Right lobe of liver (tissue), 6 donors: ENCODE results near the gene MLIP. TPM values are rescaled to one million over a fixed set of nuclear protein-coding genes. Genes with fewer than 3 reads are reported as not detected.
A peak's percentile ranks its signal among the peaks of the same experiment; 100 is the strongest.

ENCODE experiments used
- ATAC-seq, 4 donors: fragments of 200-7000 bp; cut with Tn5 transposase; one replicate each; pipeline ENCODE4 v1.9.1; 2020; ENCODE audit warnings: mild to moderate bottlenecking in 4 of 4, moderate library complexity in 4 of 4
- DNase-seq, 3 donors: peaks; one replicate each; pipeline ENCODE4 v3.0.0-alpha.2; 2020
- H3K27ac ChIP-seq, 3 donors: fragments of 200-600 bp; one replicate each; pipeline ENCODE4 v1.8.0; 2022
- H3K27me3 ChIP-seq, 2 donors: fragments of 200-600 bp; one replicate each; pipeline ENCODE4 v1.8.0; 2022
- H3K36me3 ChIP-seq, 4 donors: fragments of 200-600 bp; sonication (generic) in 1 of 4; one replicate each; pipeline versions ENCODE4 v1.5.1 to v1.8.0; 2017 to 2022; ENCODE audit warnings: control low read depth in 1 of 4
- H3K4me1 ChIP-seq, 4 donors: fragments of 200-600 bp; sonication (generic) in 1 of 4; one replicate each; pipeline versions ENCODE4 v1.5.1 to v1.8.0; 2017 to 2022; ENCODE audit warnings: control low read depth in 1 of 4
- H3K4me3 ChIP-seq, 3 donors: fragments of 200-600 bp; one replicate each; pipeline ENCODE4 v1.8.0; 2022
- H3K9me3 ChIP-seq, 4 donors: fragments of 200-600 bp; sonication (generic) in 1 of 4; one replicate each; pipeline versions ENCODE4 v1.5.1 to v1.8.0; 2017 to 2022; ENCODE audit warnings: control low read depth in 1 of 4
- CTCF ChIP-seq, 4 donors: fragments of 200-600 bp in 3 of 4; fragments of 450-650 bp in 1 of 4; IDR thresholded peaks; one replicate each; pipeline versions ENCODE4 v1.5.1 to v1.8.0; 2016 to 2022; ENCODE audit warnings: antibody characterized with exemption in 4 of 4, mild to moderate bottlenecking in 2 of 4
- POLR2A ChIP-seq: fragments of 450-650 bp; IDR thresholded peaks from one replicate; pipeline ENCODE4 v1.6.1; 2017; ENCODE audit warnings: antibody characterized with exemption, mild to moderate bottlenecking
- WGBS: methylation state at CpG from one replicate; pipeline ENCODE4 v1.1.6; 2018; ENCODE audit warnings: low coverage, low lambda C conversion rate; ENCODE audit not compliant: insufficient coverage; ENCODE audit errors: missing lambda C conversion rate; 5-methylcytosine and 5-hydroxymethylcytosine counted together
- intact Hi-C, 2 donors: fragments of 100-400 bp; cut with DNase I; formaldehyde crosslinking; loops; one replicate each; pipeline versions ENCODE4 v1.11.2 to v1.14.1; 2022
- total RNA-seq, 6 experiments: library from RNA; depleted of rRNA in 2 of 6; stranded (reverse); fragments of >200 nt in 2 of 6; fragmentation: NEBNext Ultra II Directional in 3 of 6; extraction: Animal tissue kit (Norgen Biotek cat#: 25700) in 3 of 6; gene quantifications; one replicate each; pipeline versions ENCODE4 v1.1.0 to v1.2.4, GENCODE V29; 2016 to 2023
- donor health status: DM: no; HTN: yes; CAD: no.
- donor health status: DM: no; HTN: no; CAD: no.
- donor health status: DM: no; HTN: no; CAD: no.
- donor health status: DM: no; HTN: yes; CAD: no.
- donor health status: DM: no; HTN: yes; CAD: no.

Gene MLIP
- total RNA-seq, 6 experiments from 2014 or later = 20.2 to 64.6 (median 24.4) TPM

- Histone ChIP-seq H3K4me1 (no peaks in the 10 kb centered on the region), H3K27me3 (no peaks in the 10 kb centered on the region), H3K27ac (no peak overlapping the region), H3K9me3 (no peaks in the 10 kb centered on the region), H3K4me3 (no peak overlapping the region), H3K36me3 (no peaks in the 10 kb centered on the region)
- ATAC-seq (no peak), DNase-seq (no peak)
- TF ChIP-seq CTCF (IDR thresholded peaks at IDR 0.05) = no peak
- TF ChIP-seq POLR2A = no peak
- WGBS = 77% methylated on average over 1 of the region's 1 CpG
- intact Hi-C loops = no loop called here
Observed at GRCh38 chr6:54214286-54214685, 103.0 kb downstream of the MLIP start.

- TF ChIP-seq CTCF (IDR thresholded peaks at IDR 0.05) = no peak
- TF ChIP-seq POLR2A = no peak
- no peak for ATAC-seq
- intact Hi-C loops = no loop called here
Observed at GRCh38 chr6:54216336-54216735, 105.1 kb downstream of the MLIP start.

GRCh38 chr6:54217018-54217417, 105.8 kb downstream of the MLIP start:
- Histone ChIP-seq H3K4me3 (no peak overlapping the region), H3K27ac (no peak overlapping the region), H3K27me3 (no peaks in the 10 kb centered on the region), H3K9me3 (no peaks in the 10 kb centered on the region), H3K36me3 (no peaks in the 10 kb centered on the region), H3K4me1 (no peaks in the 10 kb centered on the region)
- intact Hi-C loops = no loop called here
- TF ChIP-seq CTCF (IDR thresholded peaks at IDR 0.05) = no peak
- TF ChIP-seq POLR2A = no peak
- no peak for DNase-seq
- ATAC-seq = no peak
- WGBS = 13% methylated on average over 3 of the region's 3 CpGs

More at GRCh38 chr6:54216336-54216735, 105.1 kb downstream of the MLIP start:
- no peak for DNase-seq
- Histone ChIP-seq H3K36me3 (no peaks in the 10 kb centered on the region), H3K27me3 (no peaks in the 10 kb centered on the region), H3K9me3 (no peaks in the 10 kb centered on the region), H3K27ac (no peak overlapping the region), H3K4me1 (no peaks in the 10 kb centered on the region), H3K4me3 (no peak overlapping the region)

GRCh38 chr6:54222217-54222616, 111.0 kb downstream of the MLIP start:
- Histone ChIP-seq H3K27me3 (no peaks in the 10 kb centered on the region), H3K4me1 (no peaks in the 10 kb centered on the region), H3K4me3 (no peak overlapping the region), H3K27ac (no peak overlapping the region), H3K9me3 (no peaks in the 10 kb centered on the region), H3K36me3 (no peaks in the 10 kb centered on the region)
- TF ChIP-seq POLR2A (no peak), CTCF (IDR thresholded peaks at IDR 0.05) (no peak)
- WGBS = 45% methylated on average over 1 of the region's 1 CpG
- peak in 3 of 4 donors; percentile 28 to 66 (median 65) for ATAC-seq
- intact Hi-C loops = no loop called here
- no peak for DNase-seq

GRCh38 chr6:54232703-54233102, 121.5 kb downstream of the MLIP start:
- intact Hi-C loops = no loop called here

More at GRCh38 chr6:54232703-54233102, 121.5 kb downstream of the MLIP start:
- no peak for ATAC-seq
- Histone ChIP-seq H3K4me1 (no peaks in the 10 kb centered on the region), H3K36me3 (no peaks in the 10 kb centered on the region), H3K27me3 (no peaks in the 10 kb centered on the region), H3K9me3 (no peaks in the 10 kb centered on the region), H3K27ac (no peak overlapping the region), H3K4me3 (no peak overlapping the region)
- TF ChIP-seq POLR2A (no peak), CTCF (IDR thresholded peaks at IDR 0.05) (no peak)
- DNase-seq = no peak
- WGBS = 100% methylated on average over 1 of the region's 1 CpG
